CD14-positive monocyte (primary cell): ENCODE results near the gene CDH23. TPM values are rescaled to one million over a fixed set of nuclear protein-coding genes. Genes with fewer than 3 reads are reported as not detected.

ENCODE experiments used
- DNase-seq, 3 donors: peaks; one replicate each; pipeline ENCODE4 v3.0.0-alpha.2; 2011 to 2022
- H2AFZ ChIP-seq: 2 replicates; pipeline ENCODE4 v1.6.0; 2012; ENCODE audit warnings: mild to moderate bottlenecking, low read depth, low read length, inconsistent platforms; ENCODE audit not compliant: insufficient read depth, poor library complexity, severe bottlenecking
- H3K27ac ChIP-seq, 2 donors: 1 replicate in 1 of 2; 2 replicates in 1 of 2; pipeline ENCODE4 v1.5.1; 2012 to 2013; ENCODE audit warnings: low read length in 2 of 2, control low read depth in 1 of 2, inconsistent platforms in 1 of 2, low read depth in 1 of 2, mild to moderate bottlenecking in 1 of 2
- H3K27me3 ChIP-seq, 2 donors: one replicate each; pipeline versions ENCODE4 v1.6.0 to v1.6.1; 2011 to 2013; ENCODE audit warnings: low read length in 2 of 2; ENCODE audit not compliant: control insufficient read depth in 2 of 2, insufficient read depth in 2 of 2
- H3K36me3 ChIP-seq, 2 donors: replicated peaks in 1 of 2; 1 replicate in 1 of 2; 2 replicates in 1 of 2; pipeline versions ENCODE4 v1.5.1 to v1.6.1; 2012 to 2013; ENCODE audit warnings: low read length in 2 of 2, control low read depth in 1 of 2, inconsistent platforms in 1 of 2, mild to moderate bottlenecking in 1 of 2; ENCODE audit not compliant: insufficient read depth in 2 of 2, control insufficient read depth in 1 of 2
- H3K4me1 ChIP-seq, 2 donors: 1 replicate in 1 of 2; 2 replicates in 1 of 2; pipeline versions ENCODE4 v1.5.1 to v1.6.1; 2012 to 2013; ENCODE audit warnings: low read length in 2 of 2, control low read depth in 1 of 2, inconsistent platforms in 1 of 2, mild to moderate bottlenecking in 1 of 2, moderate library complexity in 1 of 2; ENCODE audit not compliant: insufficient read depth in 2 of 2, control insufficient read depth in 1 of 2
- H3K4me2 ChIP-seq: replicated peaks from 2 replicates; pipeline ENCODE3; 2012; ENCODE audit warnings: low read length, moderate library complexity, mild to moderate bottlenecking; ENCODE audit not compliant: poor library complexity, severe bottlenecking; ENCODE audit errors: extremely low read depth
- H3K4me3 ChIP-seq, 3 experiments: fragments of 200-600 bp in 1 of 3; sonication (generic) in 1 of 3; replicated peaks in 1 of 3; 1 replicate in 2 of 3; 2 replicates in 1 of 3; pipeline ENCODE4 v1.5.1; 2011 to 2013; ENCODE audit warnings: low read length in 3 of 3, mild to moderate bottlenecking in 3 of 3, control low read depth in 2 of 3, low read depth in 2 of 3, inconsistent platforms in 1 of 3, moderate library complexity in 1 of 3
- H3K79me2 ChIP-seq: 2 replicates; pipeline ENCODE4 v1.6.0; 2012; ENCODE audit warnings: mild to moderate bottlenecking, control low read depth, inconsistent platforms, low read length, moderate library complexity; ENCODE audit not compliant: insufficient read depth
- H3K9ac ChIP-seq: 2 replicates; pipeline ENCODE4 v1.6.0; 2017; ENCODE audit warnings: low read length, mild to moderate bottlenecking; ENCODE audit not compliant: insufficient read depth, poor library complexity, severe bottlenecking
- H3K9me3 ChIP-seq, 2 donors: replicated peaks in 1 of 2; 1 replicate in 1 of 2; 2 replicates in 1 of 2; pipeline versions ENCODE4 v1.5.1 to v1.6.1; 2012 to 2013; ENCODE audit warnings: low read length in 2 of 2, control low read depth in 1 of 2; ENCODE audit not compliant: control insufficient read depth in 1 of 2, insufficient read depth in 1 of 2
- H4K20me1 ChIP-seq: 2 replicates; pipeline ENCODE4 v1.6.0; 2012; ENCODE audit warnings: mild to moderate bottlenecking, low read length, control low read depth, moderate library complexity; ENCODE audit not compliant: insufficient read depth
- H3K27ac Mint-ChIP-seq, 7 donors: one replicate each; pipeline ENCODE4 v1.8.0; 2020; ENCODE audit warnings: mild to moderate bottlenecking in 7 of 7, mixed read lengths in 7 of 7, moderate library complexity in 6 of 7, inconsistent platforms in 2 of 7
- H3K27me3 Mint-ChIP-seq, 3 donors: one replicate each; pipeline ENCODE4 v1.8.0; 2021 to 2022; ENCODE audit warnings: low read depth in 3 of 3, mild to moderate bottlenecking in 3 of 3, mixed read lengths in 3 of 3, moderate library complexity in 3 of 3, inconsistent platforms in 1 of 3
- H3K36me3 Mint-ChIP-seq, 2 donors: one replicate each; pipeline ENCODE4 v1.8.0; 2020; ENCODE audit warnings: mixed read lengths in 2 of 2, inconsistent platforms in 1 of 2, mild to moderate bottlenecking in 1 of 2
- H3K4me1 Mint-ChIP-seq: one replicate; pipeline ENCODE4 v1.8.0; 2020; ENCODE audit warnings: mild to moderate bottlenecking, mixed read lengths
- H3K4me3 Mint-ChIP-seq, 2 donors: one replicate each; pipeline ENCODE4 v1.8.0; 2020; ENCODE audit warnings: mild to moderate bottlenecking in 2 of 2, mixed read lengths in 2 of 2, moderate library complexity in 1 of 2
- H3K9me3 Mint-ChIP-seq, 7 donors: one replicate each; pipeline ENCODE4 v1.8.0; 2020 to 2022; ENCODE audit warnings: mixed read lengths in 7 of 7, mild to moderate bottlenecking in 6 of 7, moderate library complexity in 6 of 7, inconsistent platforms in 2 of 7
- WGBS: methylation state at CpG from one replicate; pipeline ENCODE4 v1.1.5; 2013; ENCODE audit warnings: missing lambda C conversion rate; ENCODE audit not compliant: insufficient coverage; 5-methylcytosine and 5-hydroxymethylcytosine counted together
- intact Hi-C, 2 donors: fragments of 100-400 bp; cut with micrococcal nuclease; formaldehyde crosslinking; loops; one replicate each; pipeline versions ENCODE4 v1.15.0 to v1.15.1; 2023
- polyA plus RNA-seq, 3 donors: library from polyadenylated mRNA; depleted of rRNA in 1 of 3; unstranded in 2 of 3; stranded (reverse) in 1 of 3; fragments of 300-500 nt in 2 of 3; fragments of >200 nt in 1 of 3; fragmentation: Illumina TruSeq in 2 of 3; gene quantifications; 1 replicate in 2 of 3; 2 replicates in 1 of 3; pipeline ENCODE4 v1.2.3, GENCODE V29; 2012 to 2021
- TF ChIP-seq, protein P1 (sequence below): fragments of 200-600 bp; IDR thresholded peaks from one replicate; pipeline ENCODE4 v1.8.0; 2022; ENCODE audit warnings: antibody characterized with exemption, mild to moderate bottlenecking

Gene CDH23
- polyA plus RNA-seq, 3 donors: 8.2 to 36.2 (median 10.5) TPM

DNA sequence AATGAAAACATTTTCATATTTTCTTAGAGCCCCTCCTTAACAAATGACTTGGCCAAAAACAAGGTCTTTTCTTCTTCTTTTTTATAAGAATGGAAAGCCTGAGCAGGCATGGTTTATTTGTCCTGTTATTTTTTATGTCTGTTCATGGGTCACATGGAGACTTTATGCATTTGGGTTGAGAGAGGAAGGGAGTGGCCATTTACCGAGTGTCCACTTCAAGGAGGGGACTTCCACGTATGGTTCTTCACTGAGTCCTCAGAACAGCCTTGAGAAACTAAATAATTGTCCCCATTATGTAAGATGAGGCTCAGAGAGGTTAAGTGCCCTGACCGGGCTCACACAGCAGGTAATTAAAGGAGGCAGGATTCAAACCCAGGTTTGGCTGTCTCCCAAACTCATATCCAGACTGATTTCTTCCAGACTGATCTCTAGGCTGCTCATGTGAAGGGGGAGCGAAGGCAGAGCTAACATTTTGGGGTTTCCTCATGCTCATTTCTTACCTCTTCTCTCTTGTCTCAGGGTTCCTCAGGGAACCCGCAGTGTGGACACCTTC, 82.2 kb downstream of the CDH23 start:
- Histone ChIP-seq H3K36me3 (no peaks in the 10 kb centered on the region), H3K4me1 (peaks cover 27 to 34% of the 10 kb centered on the region in 2 donors), H3K27me3 (no peaks in the 10 kb centered on the region), H3K9me3 (no peaks in the 10 kb centered on the region), H2AFZ (no peak overlapping the region), H3K4me3 (no peak overlapping the region), H3K79me2 (no peaks in the 10 kb centered on the region), H3K4me2 (no peak overlapping the region), H4K20me1 (no peaks in the 10 kb centered on the region), H3K27ac (no peak overlapping the region), H3K9ac (no peak overlapping the region)
- Mint-ChIP-seq H3K36me3 (no peaks in the 10 kb centered on the region), H3K9me3 (peaks cover 0 to 2% (median 0%) of the 10 kb centered on the region in 7 donors), H3K4me3 (no peak overlapping the region), H3K4me1 (peaks cover 35% of the 10 kb centered on the region), H3K27ac (peak overlapping the region in 1 of 7 donors; percentile 52), H3K27me3 (peaks cover 2 to 10% (median 8%) of the 10 kb centered on the region in 3 donors)
- DNase-seq: peak in 1 of 3 donors; percentile 13
- intact Hi-C loops: no loop called here
- TF ChIP-seq, protein P1, sequence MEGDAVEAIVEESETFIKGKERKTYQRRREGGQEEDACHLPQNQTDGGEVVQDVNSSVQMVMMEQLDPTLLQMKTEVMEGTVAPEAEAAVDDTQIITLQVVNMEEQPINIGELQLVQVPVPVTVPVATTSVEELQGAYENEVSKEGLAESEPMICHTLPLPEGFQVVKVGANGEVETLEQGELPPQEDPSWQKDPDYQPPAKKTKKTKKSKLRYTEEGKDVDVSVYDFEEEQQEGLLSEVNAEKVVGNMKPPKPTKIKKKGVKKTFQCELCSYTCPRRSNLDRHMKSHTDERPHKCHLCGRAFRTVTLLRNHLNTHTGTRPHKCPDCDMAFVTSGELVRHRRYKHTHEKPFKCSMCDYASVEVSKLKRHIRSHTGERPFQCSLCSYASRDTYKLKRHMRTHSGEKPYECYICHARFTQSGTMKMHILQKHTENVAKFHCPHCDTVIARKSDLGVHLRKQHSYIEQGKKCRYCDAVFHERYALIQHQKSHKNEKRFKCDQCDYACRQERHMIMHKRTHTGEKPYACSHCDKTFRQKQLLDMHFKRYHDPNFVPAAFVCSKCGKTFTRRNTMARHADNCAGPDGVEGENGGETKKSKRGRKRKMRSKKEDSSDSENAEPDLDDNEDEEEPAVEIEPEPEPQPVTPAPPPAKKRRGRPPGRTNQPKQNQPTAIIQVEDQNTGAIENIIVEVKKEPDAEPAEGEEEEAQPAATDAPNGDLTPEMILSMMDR: no peak
- 100% methylated on average over 1 of the region's 5 CpGs for WGBS

DNA sequence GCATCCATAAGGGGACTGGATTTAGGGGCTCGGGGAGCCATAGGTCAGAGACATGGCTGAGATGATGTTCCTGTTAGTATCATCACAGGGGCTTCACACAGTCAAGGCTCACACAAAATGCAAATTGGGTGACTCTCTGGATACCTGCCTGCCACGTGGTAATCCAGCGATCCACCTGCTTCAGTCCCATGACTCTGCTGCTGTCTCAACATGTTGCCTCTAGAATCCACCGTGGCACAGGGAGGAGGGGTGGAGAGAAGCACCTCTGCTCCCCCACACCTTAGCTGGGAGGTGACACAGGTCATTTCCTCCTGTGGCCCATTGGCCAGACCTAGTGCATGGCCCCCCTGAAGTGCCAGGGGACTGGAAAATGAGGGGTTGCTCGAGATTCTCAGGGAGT, 83.1 kb downstream of the CDH23 start:
- Histone ChIP-seq H3K27me3 (no peaks in the 10 kb centered on the region), H3K4me1 (peaks cover 22 to 29% of the 10 kb centered on the region in 2 donors), H3K9me3 (no peaks in the 10 kb centered on the region), H3K4me2 (no peak overlapping the region), H3K27ac (no peak overlapping the region), H3K79me2 (no peaks in the 10 kb centered on the region), H3K9ac (no peak overlapping the region), H4K20me1 (no peaks in the 10 kb centered on the region), H3K4me3 (no peak overlapping the region), H3K36me3 (no peaks in the 10 kb centered on the region), H2AFZ (no peak overlapping the region)
- TF ChIP-seq, protein P1: no peak
- Mint-ChIP-seq H3K27me3 (peaks cover 2 to 10% (median 8%) of the 10 kb centered on the region in 3 donors), H3K9me3 (peaks cover 0 to 2% (median 0%) of the 10 kb centered on the region in 7 donors), H3K4me1 (peaks cover 29% of the 10 kb centered on the region), H3K4me3 (no peak overlapping the region), H3K36me3 (no peaks in the 10 kb centered on the region), H3K27ac (peak overlapping the region in 1 of 7 donors; percentile 21)
- intact Hi-C loops: no loop called here
- no peak for DNase-seq
- 71% methylated on average over 1 of the region's 5 CpGs for WGBS
